Smooth muscle cell (in vitro differentiated cells): Measurements from ENCODE around the gene SPRR2G. TPM values are rescaled to one million over a fixed set of nuclear protein-coding genes. Genes with fewer than 3 reads are reported as not detected.

Experiments used
- DNase-seq: peaks from one replicate; lab custom pipeline; 2025; ENCODE audit not compliant: unreplicated experiment; lab: John Stamatoyannopoulos, UW
- H2AFZ ChIP-seq: fragments of 200-600 bp; sonication (generic); 2 replicates; pipeline ENCODE4 v1.6.0; 2016; ENCODE audit warnings: antibody characterized with exemption, low read depth, mild to moderate bottlenecking
- H3F3A ChIP-seq: fragments of 200-600 bp; sonication (generic); 2 replicates; pipeline ENCODE4 v1.6.0; 2017; ENCODE audit warnings: antibody characterized with exemption, low read depth
- H3K27ac ChIP-seq: fragments of 200-600 bp; sonication (generic); 2 replicates; pipeline ENCODE4 v1.5.1; 2016; ENCODE audit warnings: low read depth, mild to moderate bottlenecking
- H3K27me3 ChIP-seq: fragments of 200-600 bp; sonication (generic); 2 replicates; pipeline ENCODE4 v1.6.1; 2016; ENCODE audit warnings: low read depth, mild to moderate bottlenecking
- H3K36me3 ChIP-seq: fragments of 200-600 bp; sonication (generic); 2 replicates; pipeline ENCODE4 v1.5.1; 2016; ENCODE audit warnings: low read depth
- H3K4me1 ChIP-seq: fragments of 200-600 bp; sonication (generic); 2 replicates; pipeline ENCODE4 v1.5.1; 2016; ENCODE audit warnings: low read depth
- H3K4me2 ChIP-seq: fragments of 200-600 bp; sonication (generic); 2 replicates; pipeline ENCODE4 v1.6.0; 2016; ENCODE audit warnings: mild to moderate bottlenecking
- H3K4me3 ChIP-seq: fragments of 200-600 bp; sonication (generic); 2 replicates; pipeline ENCODE4 v1.5.1; 2016; ENCODE audit warnings: mild to moderate bottlenecking
- H3K79me2 ChIP-seq: fragments of 200-600 bp; sonication (generic); 2 replicates; pipeline ENCODE4 v1.6.0; 2016; ENCODE audit warnings: low read depth, mild to moderate bottlenecking
- H3K9ac ChIP-seq: fragments of 200-600 bp; sonication (generic); 2 replicates; pipeline ENCODE4 v1.6.0; 2016; ENCODE audit warnings: low read depth
- H3K9me3 ChIP-seq: fragments of 200-600 bp; sonication (generic); replicated peaks from 2 replicates; pipeline ENCODE4 v1.5.1; 2016; ENCODE audit warnings: low read depth
- H4K20me1 ChIP-seq: fragments of 200-600 bp; sonication (generic); 2 replicates; pipeline ENCODE4 v1.6.0; 2016; ENCODE audit warnings: low read depth
- WGBS: methylation state at CpG from one replicate; pipeline ENCODE4 v1.1.7; 2016; ENCODE audit warnings: low lambda C conversion rate; 5-methylcytosine and 5-hydroxymethylcytosine counted together
- polyA plus RNA-seq: library from polyadenylated mRNA; unstranded; fragments of >200 nt; fragmentation: Nextera tagmentation; extraction: Ambion mirVana; gene quantifications from 2 replicates; pipeline ENCODE4 v1.2.1, GENCODE V29; 2016
- total RNA-seq: library from RNA; depleted of rRNA; stranded (reverse); fragments of >200 nt; gene quantifications from 2 replicates; pipeline ENCODE4 v1.2.3, GENCODE V29; 2014
- TF ChIP-seq, protein P1 (sequence below): fragments of 200-600 bp; sonication (generic); IDR thresholded peaks from 2 replicates; pipeline ENCODE4 v1.5.1; 2017; ENCODE audit warnings: borderline replicate concordance, mild to moderate bottlenecking, antibody characterized with exemption; ENCODE audit not compliant: insufficient read depth, poor library complexity, severe bottlenecking

The SPRR2G gene
- total and polyA plus RNA-seq, 2 experiments from 2014 or later: 22.0 to 103 TPM

DNA sequence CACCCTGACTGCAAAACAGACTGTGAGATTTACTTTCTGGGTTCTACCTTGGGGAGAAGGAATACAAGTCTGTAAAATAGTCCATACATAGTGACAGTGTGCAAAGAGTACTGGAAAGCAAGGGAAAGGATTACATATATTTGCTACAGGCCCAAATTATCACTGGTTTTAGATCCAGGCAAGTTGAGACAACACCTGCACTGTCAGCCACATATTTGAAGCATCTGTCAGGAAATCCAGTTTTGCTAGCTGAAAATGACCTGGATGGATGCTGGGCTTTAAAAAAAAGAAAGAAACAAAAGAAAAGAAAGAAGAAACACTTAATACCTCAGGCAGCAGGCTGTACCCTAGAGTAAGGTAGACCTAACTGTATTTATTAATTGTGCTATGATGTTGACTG lies 23.9 kb upstream of the SPRR2G start:
- Histone ChIP-seq H3F3A (no peaks in the 10 kb centered on the region), H3K79me2 (no peaks in the 10 kb centered on the region), H3K9ac (no peak overlapping the region), H3K9me3 (no peaks in the 10 kb centered on the region), H3K27ac (peak overlapping the region; percentile 11), H3K36me3 (no peaks in the 10 kb centered on the region), H3K4me3 (no peak overlapping the region), H3K27me3 (no peaks in the 10 kb centered on the region), H2AFZ (no peak overlapping the region), H4K20me1 (no peaks in the 10 kb centered on the region), H3K4me1 (no peaks in the 10 kb centered on the region), H3K4me2 (no peak overlapping the region)
- no peak for DNase-seq
- TF ChIP-seq, protein P1, sequence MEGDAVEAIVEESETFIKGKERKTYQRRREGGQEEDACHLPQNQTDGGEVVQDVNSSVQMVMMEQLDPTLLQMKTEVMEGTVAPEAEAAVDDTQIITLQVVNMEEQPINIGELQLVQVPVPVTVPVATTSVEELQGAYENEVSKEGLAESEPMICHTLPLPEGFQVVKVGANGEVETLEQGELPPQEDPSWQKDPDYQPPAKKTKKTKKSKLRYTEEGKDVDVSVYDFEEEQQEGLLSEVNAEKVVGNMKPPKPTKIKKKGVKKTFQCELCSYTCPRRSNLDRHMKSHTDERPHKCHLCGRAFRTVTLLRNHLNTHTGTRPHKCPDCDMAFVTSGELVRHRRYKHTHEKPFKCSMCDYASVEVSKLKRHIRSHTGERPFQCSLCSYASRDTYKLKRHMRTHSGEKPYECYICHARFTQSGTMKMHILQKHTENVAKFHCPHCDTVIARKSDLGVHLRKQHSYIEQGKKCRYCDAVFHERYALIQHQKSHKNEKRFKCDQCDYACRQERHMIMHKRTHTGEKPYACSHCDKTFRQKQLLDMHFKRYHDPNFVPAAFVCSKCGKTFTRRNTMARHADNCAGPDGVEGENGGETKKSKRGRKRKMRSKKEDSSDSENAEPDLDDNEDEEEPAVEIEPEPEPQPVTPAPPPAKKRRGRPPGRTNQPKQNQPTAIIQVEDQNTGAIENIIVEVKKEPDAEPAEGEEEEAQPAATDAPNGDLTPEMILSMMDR: no peak

DNA sequence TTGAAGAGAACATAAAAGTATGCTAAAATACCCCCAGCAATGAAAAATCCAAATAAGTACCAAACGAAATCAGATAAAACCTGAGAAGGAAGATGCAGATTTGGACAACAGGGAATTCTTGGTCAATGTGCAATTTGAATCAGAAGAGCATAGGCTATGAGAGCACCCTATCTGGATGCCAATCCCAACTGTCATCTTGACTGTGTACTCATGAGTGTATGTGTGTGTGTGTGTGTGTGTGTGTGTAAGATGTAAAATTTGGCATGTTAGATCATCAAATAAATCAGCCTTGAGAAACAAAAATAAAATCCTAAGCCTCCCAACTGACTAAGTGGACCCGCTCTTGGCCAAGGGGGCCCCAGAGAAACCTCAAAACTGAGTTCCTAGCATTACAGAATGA lies 18.0 kb upstream of the SPRR2G start:
- Histone ChIP-seq H3K9me3 (no peaks in the 10 kb centered on the region), H4K20me1 (no peaks in the 10 kb centered on the region), H3K4me3 (no peak overlapping the region), H3K9ac (no peak overlapping the region), H3K4me2 (no peak overlapping the region), H3F3A (no peaks in the 10 kb centered on the region), H3K4me1 (no peaks in the 10 kb centered on the region), H3K79me2 (no peaks in the 10 kb centered on the region), H2AFZ (no peak overlapping the region), H3K27me3 (no peaks in the 10 kb centered on the region), H3K27ac (no peak overlapping the region), H3K36me3 (no peaks in the 10 kb centered on the region)
- no peak for DNase-seq
- 58% methylated on average over 2 of the region's 2 CpGs for WGBS
- TF ChIP-seq, protein P1: no peak

DNA sequence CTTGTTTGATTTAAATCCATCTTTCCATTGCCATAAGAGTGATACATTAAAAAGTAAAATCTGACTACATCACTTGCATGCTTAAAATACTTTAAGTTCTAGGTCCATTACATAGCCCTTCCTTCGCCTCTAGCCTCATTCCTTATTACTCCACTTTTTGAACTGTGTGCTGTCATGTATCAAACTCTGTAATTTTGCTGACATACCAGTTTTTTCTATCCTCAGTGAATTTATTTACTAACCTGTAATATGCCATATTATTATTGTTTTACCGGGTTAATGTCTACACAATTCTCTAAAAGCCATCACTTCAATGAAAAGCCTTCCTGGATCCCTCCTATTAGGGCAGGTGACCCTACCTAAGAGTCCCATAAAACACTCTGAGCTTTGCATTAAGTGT lies 4.9 kb upstream of the SPRR2G start:
- no peaks in the 10 kb centered on the region for H3K27me3 ChIP-seq
- 78% methylated on average over 2 of the region's 2 CpGs for WGBS
- H3F3A ChIP-seq: no peaks in the 10 kb centered on the region
- no peaks in the 10 kb centered on the region for H3K36me3 ChIP-seq
- TF ChIP-seq, protein P1: no peak
- H3K9me3 ChIP-seq: no peaks in the 10 kb centered on the region
- no peaks in the 10 kb centered on the region for H3K79me2 ChIP-seq
- no peak overlapping the region for H3K9ac ChIP-seq
- no peaks in the 10 kb centered on the region for H4K20me1 ChIP-seq
- no peaks in the 10 kb centered on the region for H3K4me1 ChIP-seq
- H2AFZ ChIP-seq: no peak overlapping the region
- H3K27ac ChIP-seq: no peak overlapping the region
- H3K4me2 ChIP-seq: no peak overlapping the region
- no peak for DNase-seq
- no peak overlapping the region for H3K4me3 ChIP-seq

DNA sequence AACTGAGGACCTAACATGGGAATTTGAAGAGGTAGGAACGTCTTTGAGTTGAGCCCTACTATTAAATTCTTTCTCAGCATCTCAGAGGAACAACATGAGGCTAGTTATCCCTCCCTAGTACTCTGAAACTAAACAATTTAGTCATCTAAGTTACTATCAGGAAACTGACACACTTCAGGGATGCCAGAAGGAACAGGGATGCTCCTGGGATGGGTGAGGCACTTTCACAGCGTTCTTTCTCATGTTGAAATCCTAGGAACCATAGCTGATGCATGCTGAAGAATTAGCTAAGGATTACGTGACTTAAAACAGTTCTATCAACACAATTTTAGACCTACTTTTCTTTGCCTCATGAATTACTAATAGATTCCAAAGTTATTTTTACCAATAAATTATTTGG lies 1.8 kb upstream of the SPRR2G start:
- no peaks in the 10 kb centered on the region for H3K27me3 ChIP-seq
- DNase-seq: no peak
- H3K27ac ChIP-seq: no peak overlapping the region
- TF ChIP-seq, protein P1: no peak
- H3F3A ChIP-seq: no peaks in the 10 kb centered on the region
- no peaks in the 10 kb centered on the region for H4K20me1 ChIP-seq
- no peaks in the 10 kb centered on the region for H3K9me3 ChIP-seq
- 52% methylated on average over 3 of the region's 3 CpGs for WGBS
- no peak overlapping the region for H3K9ac ChIP-seq
- H3K4me3 ChIP-seq: no peak overlapping the region
- H3K36me3 ChIP-seq: no peaks in the 10 kb centered on the region
- H3K4me1 ChIP-seq: no peaks in the 10 kb centered on the region
- no peak overlapping the region for H2AFZ ChIP-seq
- no peaks in the 10 kb centered on the region for H3K79me2 ChIP-seq
- no peak overlapping the region for H3K4me2 ChIP-seq
